ENCODE data around the gene ATF7IP.

DNA sequence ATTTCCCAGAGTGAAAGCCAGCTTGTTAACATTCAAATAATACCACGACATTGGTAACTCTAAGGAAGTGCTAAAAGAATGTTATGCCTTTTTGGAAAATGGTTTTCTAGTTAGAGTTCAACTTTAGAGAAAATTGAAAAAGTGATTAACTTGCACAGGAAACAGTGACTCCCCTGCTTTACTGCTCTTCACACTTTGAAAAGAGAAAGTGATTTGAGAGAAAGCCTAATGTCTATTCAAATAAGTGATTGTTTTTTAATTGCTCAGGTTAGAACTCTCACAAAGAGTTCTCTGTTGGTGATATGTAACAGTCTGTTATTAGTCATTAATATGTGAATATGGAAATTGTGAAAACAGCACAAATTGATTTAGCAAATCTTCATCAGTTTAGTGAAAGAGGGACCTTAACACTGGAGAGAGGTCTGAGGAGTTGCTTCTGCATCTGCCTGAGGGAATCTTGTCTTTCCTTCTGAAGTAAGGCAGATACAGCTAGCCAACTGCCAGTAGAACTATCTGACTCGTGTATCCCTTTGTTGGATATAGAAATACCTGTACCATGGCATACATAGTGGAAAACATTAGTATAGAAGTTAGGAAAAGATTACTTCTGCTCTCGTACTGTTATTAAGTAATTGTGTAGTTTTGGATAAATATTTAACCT, 25.5 kb downstream of the ATF7IP start:
- no peak for TF ChIP-seq TAF1 (IDR thresholded peaks at IDR 0.05; ENCODE audit: borderline replicate concordance, insufficient read depth, low read length)
- TF ChIP-seq POLR2AphosphoS5 (IDR thresholded peaks at IDR 0.05; ENCODE audit: low read depth, low read length) = no peak
- no peak for TF ChIP-seq SIN3A (IDR thresholded peaks at IDR 0.05; ENCODE audit: borderline replicate concordance, insufficient read depth, low read length)
- no peak for TF ChIP-seq REST (IDR thresholded peaks at IDR 0.05; ENCODE audit: insufficient read depth in 1 of 2, low read depth in 2 of 2, low read length in 2 of 2)
